GM06990 (cell line): ENCODE data around the gene PKD2L2.
"Not testable (repeated sequence)": the region's sequence is repeated elsewhere in the genome, so short reads cannot be mapped to it uniquely, and the experiment has no call there.

ENCODE experiments used
- DNase-seq: peaks from one replicate; pipeline ENCODE4 v3.0.0-alpha.2; 2011; ENCODE audit not compliant: insufficient read length; ENCODE audit errors: extremely low read depth
- H3K27me3 ChIP-seq: replicated peaks from 2 replicates; pipeline ENCODE4 v1.6.0; 2011; ENCODE audit warnings: low read length; ENCODE audit not compliant: control insufficient read depth, insufficient read depth
- H3K36me3 ChIP-seq: 2 replicates; pipeline ENCODE4 v1.5.1; 2011; ENCODE audit warnings: low read length; ENCODE audit not compliant: control insufficient read depth, insufficient read depth
- H3K4me3 ChIP-seq: replicated peaks from 2 replicates; pipeline ENCODE4 v1.5.1; 2011; ENCODE audit warnings: low read depth, mild to moderate bottlenecking, control low read depth, low read length
- TF ChIP-seq, protein P1 (sequence below): IDR thresholded peaks from 2 replicates; pipeline ENCODE4 v1.5.1; 2011; ENCODE audit warnings: low read length, control low read depth, mild to moderate bottlenecking, inconsistent platforms; ENCODE audit not compliant: insufficient read depth, poor library complexity, severe bottlenecking

PKD2L2 gene

DNA sequence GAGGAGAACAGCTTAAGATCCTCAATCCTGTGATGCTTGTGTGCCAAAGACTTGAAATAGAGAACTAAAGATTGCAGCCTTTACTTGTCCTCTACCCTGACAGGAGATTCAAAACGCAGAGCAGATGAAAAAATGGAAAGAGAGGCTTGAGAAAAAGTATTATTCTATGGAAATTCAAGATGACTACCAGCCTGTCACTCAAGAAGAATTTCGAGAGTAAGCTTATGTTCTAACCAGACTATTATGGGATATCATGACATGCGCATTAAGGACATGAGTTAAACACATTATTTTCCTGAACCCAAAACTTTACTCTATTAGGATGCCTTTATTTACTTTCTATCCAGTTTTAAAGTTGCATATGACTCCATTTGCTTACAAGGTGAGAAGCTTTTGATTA, 46.4 kb downstream of the PKD2L2 start:
- TF ChIP-seq, protein P1, sequence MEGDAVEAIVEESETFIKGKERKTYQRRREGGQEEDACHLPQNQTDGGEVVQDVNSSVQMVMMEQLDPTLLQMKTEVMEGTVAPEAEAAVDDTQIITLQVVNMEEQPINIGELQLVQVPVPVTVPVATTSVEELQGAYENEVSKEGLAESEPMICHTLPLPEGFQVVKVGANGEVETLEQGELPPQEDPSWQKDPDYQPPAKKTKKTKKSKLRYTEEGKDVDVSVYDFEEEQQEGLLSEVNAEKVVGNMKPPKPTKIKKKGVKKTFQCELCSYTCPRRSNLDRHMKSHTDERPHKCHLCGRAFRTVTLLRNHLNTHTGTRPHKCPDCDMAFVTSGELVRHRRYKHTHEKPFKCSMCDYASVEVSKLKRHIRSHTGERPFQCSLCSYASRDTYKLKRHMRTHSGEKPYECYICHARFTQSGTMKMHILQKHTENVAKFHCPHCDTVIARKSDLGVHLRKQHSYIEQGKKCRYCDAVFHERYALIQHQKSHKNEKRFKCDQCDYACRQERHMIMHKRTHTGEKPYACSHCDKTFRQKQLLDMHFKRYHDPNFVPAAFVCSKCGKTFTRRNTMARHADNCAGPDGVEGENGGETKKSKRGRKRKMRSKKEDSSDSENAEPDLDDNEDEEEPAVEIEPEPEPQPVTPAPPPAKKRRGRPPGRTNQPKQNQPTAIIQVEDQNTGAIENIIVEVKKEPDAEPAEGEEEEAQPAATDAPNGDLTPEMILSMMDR: no peak
- H3K27me3 ChIP-seq: no peaks in the 10 kb centered on the region
- H3K36me3 ChIP-seq: peaks cover 5% of the 10 kb centered on the region
- DNase-seq: no peak
- H3K4me3 ChIP-seq: no peak overlapping the region

DNA sequence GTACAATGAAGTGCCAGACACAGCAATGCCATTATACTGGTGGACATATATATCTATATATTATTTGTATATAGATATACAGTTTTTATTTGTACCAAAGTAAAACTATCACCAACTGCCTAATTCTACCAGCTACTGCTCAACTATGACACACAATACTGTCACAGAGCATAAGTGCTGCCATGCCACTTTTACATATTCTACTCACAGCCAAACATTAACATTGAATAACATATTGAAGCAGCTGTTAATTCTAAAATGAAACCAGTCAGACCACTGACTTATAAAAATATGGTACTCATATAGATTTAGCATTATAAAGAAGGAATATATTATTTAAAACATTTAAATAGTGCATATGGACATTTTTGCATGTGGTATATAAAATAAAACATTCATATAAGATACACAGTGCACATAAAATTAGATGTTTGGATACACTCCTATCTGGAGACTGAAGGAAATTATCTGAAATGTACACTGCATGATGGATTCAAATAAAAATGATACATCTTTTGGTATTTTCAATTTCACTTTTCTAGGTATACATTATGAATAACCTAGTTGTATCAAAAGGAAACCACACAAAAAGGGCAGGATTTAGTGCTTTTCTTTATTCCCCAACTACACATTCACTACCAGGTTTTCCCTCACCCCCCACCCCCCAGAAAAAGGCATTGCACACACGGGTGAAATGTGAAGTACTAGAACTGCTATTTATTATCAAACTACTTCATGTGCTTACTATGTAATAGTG, 48.9 kb downstream of the PKD2L2 start:
- TF ChIP-seq, protein P1: no peak
- H3K36me3 ChIP-seq: peaks cover 9% of the 10 kb centered on the region
- no peak for DNase-seq
- H3K27me3 ChIP-seq: no peaks in the 10 kb centered on the region
- no peak overlapping the region for H3K4me3 ChIP-seq

DNA sequence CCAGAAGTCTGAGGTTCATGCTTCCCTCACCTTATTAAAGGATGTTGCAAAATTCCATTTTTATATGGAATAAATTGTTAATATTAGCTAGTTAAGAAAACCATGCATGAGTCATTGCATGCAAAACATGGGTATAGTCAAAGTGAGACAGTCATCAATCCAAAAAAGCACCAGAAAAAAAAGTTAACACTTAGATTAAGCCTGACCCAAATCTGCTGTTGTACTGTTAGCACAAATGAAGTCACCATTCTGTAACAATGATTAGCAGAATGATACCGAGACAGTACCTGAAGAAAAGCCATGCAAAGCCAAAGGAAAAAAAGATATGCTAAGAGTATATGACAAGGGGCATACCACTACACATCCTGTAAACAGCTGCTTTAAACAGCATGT, 49.5 kb downstream of the PKD2L2 start:
- H3K36me3 ChIP-seq: peaks cover 9% of the 10 kb centered on the region
- TF ChIP-seq, protein P1: no peak
- no peaks in the 10 kb centered on the region for H3K27me3 ChIP-seq
- no peak for DNase-seq
- H3K4me3 ChIP-seq: no peak overlapping the region

DNA sequence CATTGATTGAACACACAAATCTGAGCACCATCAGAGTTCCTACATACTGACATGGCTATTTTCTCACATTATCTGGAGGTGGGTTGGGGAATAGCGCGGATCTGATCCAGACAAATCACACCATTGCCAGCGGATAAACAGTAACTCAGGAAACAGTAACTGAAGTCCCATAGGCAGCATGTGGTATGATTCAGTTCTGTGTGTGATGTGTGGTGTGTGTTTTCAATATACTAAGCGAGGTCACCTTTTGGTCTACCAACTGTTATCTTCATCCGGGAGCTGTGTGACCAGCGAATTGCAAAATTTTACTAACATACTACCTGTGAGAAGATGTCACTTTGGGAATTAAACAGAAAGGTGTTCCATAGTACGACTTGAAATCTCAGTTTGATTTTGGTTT, 50.1 kb downstream of the PKD2L2 start:
- TF ChIP-seq, protein P1: no peak
- no peak for DNase-seq
- H3K4me3 ChIP-seq: no peak overlapping the region
- no peaks in the 10 kb centered on the region for H3K27me3 ChIP-seq
- peaks cover 9% of the 10 kb centered on the region for H3K36me3 ChIP-seq

DNA sequence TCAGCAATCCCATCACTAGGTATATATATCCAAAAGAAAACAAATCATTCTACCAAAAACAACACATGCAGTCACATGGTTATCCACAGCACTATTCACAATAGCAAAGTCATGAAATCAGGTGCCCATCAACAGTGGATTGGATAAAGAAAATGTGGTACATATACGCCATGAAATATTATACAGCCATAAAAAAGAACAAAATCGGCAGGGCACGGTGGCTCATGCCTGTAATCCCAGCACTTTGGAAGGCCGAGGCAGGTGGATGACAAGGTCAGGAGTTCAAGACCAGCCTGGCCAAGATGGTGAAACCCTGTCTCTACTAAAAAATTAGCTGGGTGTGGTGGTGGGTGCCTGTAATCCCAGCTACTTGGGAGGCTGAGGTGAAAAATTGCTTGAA, 55.0 kb downstream of the PKD2L2 start:
- not testable (repeated sequence) for H3K4me3 ChIP-seq, H3K27me3 ChIP-seq, DNase-seq
- H3K36me3 ChIP-seq: peaks cover 10% of the 10 kb centered on the region

DNA sequence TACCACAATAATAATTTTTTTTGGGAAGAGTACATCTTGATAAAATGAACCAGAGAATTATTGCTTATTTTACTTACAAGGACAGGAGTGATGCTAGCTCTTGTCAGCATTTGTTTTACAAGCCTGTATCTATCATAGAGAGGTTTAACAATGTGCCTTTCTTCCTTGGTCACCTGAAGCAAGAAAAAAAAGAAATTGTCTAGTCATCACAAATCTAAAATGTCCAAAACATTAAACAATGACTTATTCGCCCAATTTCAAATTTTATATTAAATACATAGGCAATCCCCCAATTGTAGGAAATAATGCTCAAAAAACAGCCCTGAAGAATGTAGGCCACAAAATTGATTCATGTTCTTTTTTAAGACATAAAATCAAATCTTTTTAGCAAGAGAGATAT, 56.6 kb downstream of the PKD2L2 start:
- H3K36me3 ChIP-seq: peaks cover 8% of the 10 kb centered on the region
- no peaks in the 10 kb centered on the region for H3K27me3 ChIP-seq
- TF ChIP-seq, protein P1: no peak

More for the DNA sequence above, 56.6 kb downstream of the PKD2L2 start:
- no peak overlapping the region for H3K4me3 ChIP-seq
- no peak for DNase-seq
